B cell (primary cell): ENCODE measurements around the gene GLB1L. TPM values are rescaled to one million over a fixed set of nuclear protein-coding genes. Genes with fewer than 3 reads are reported as not detected.

Experiments
- ATAC-seq: fragments of 200-7000 bp; cut with Tn5 transposase; one replicate; pipeline ENCODE4 v1.10.0; 2021; ENCODE audit warnings: low read depth, mild to moderate bottlenecking, moderate number of reproducible peaks, moderate library complexity
- CTCF ChIA-PET: fragments of 350-600 bp; sonication (Branson Sonifier 250); formaldehyde crosslinking; loops from one replicate; lab custom pipeline; 2021; ENCODE audit warnings: antibody characterized with exemption, inconsistent platforms; lab: Charles Lee
- POLR2A ChIA-PET: fragments of 350-600 bp; sonication (Branson Sonifier 250); formaldehyde crosslinking; loops from one replicate; lab custom pipeline; 2021; ENCODE audit warnings: antibody characterized with exemption; lab: Charles Lee
- DNase-seq: peaks from one replicate; pipeline ENCODE4 v3.0.0; 2013
- H2AFZ ChIP-seq: 2 replicates; pipeline ENCODE4 v1.6.1; 2012; ENCODE audit warnings: mild to moderate bottlenecking, low read depth, low read length; ENCODE audit not compliant: insufficient read depth, poor library complexity, severe bottlenecking
- H3K27ac ChIP-seq, 2 donors: 1 replicate in 1 of 2; 2 replicates in 1 of 2; pipeline ENCODE4 v1.5.1; 2012 to 2013; ENCODE audit warnings: low read length in 2 of 2, mild to moderate bottlenecking in 2 of 2, moderate library complexity in 1 of 2
- H3K27me3 ChIP-seq, 4 experiments: fragments of 200-600 bp in 1 of 4; sonication (generic) in 1 of 4; replicated peaks in 1 of 4; 1 replicate in 2 of 4; 2 replicates in 2 of 4; pipeline versions ENCODE4 v1.6.1 to v1.7.0; 2013 to 2016; ENCODE audit warnings: low read length in 3 of 4, mild to moderate bottlenecking in 2 of 4, mixed read lengths in 1 of 4, moderate library complexity in 1 of 4; ENCODE audit not compliant: insufficient read depth in 4 of 4, control insufficient read depth in 3 of 4; ENCODE audit errors: control extremely low read depth in 1 of 4
- H3K36me3 ChIP-seq, 2 experiments: replicated peaks in 1 of 2; 1 replicate in 1 of 2; 2 replicates in 1 of 2; pipeline versions ENCODE4 v1.6.1 to v1.7.1; 2013; ENCODE audit warnings: low read length in 1 of 2; ENCODE audit not compliant: insufficient read depth in 2 of 2, control insufficient read depth in 1 of 2; ENCODE audit errors: control extremely low read depth in 1 of 2, extremely low read depth in 1 of 2
- H3K4me1 ChIP-seq, 2 donors: fragments of 200-600 bp in 1 of 2; sonication (generic) in 1 of 2; 1 replicate in 1 of 2; 2 replicates in 1 of 2; pipeline versions ENCODE4 v1.5.1 to v1.6.1; 2013 to 2017; ENCODE audit warnings: low read length in 2 of 2; ENCODE audit not compliant: control insufficient read depth in 2 of 2, insufficient read depth in 2 of 2
- H3K4me2 ChIP-seq: replicated peaks from 2 replicates; pipeline ENCODE3; 2012; ENCODE audit warnings: mild to moderate bottlenecking, low read depth, low read length; ENCODE audit not compliant: poor library complexity, severe bottlenecking
- H3K4me3 ChIP-seq, 5 experiments: fragments of 200-600 bp in 1 of 5; sonication (generic) in 1 of 5; 1 replicate in 3 of 5; 2 replicates in 2 of 5; pipeline versions ENCODE4 v1.5.1 to v1.7.0; 2011 to 2016; ENCODE audit warnings: low read length in 4 of 5, mild to moderate bottlenecking in 4 of 5, low read depth in 2 of 5, control low read depth in 1 of 5, moderate library complexity in 1 of 5; ENCODE audit not compliant: insufficient read depth in 1 of 5; ENCODE audit errors: control extremely low read depth in 1 of 5, extremely low read depth in 1 of 5
- H3K79me2 ChIP-seq: fragments of 200-600 bp; sonication (generic); one replicate; pipeline ENCODE4 v1.6.0; 2016; ENCODE audit warnings: low read length; ENCODE audit not compliant: control insufficient read depth, insufficient read depth
- H3K9ac ChIP-seq: fragments of 200-600 bp; sonication (generic); 2 replicates; pipeline ENCODE4 v1.6.1; 2017; ENCODE audit warnings: mild to moderate bottlenecking, low read length, moderate library complexity
- H3K9me3 ChIP-seq, 3 donors: one replicate each; pipeline versions ENCODE4 v1.6.1 to v1.7.1; 2013; ENCODE audit warnings: low read length in 2 of 3; ENCODE audit not compliant: control insufficient read depth in 2 of 3, insufficient read depth in 1 of 3; ENCODE audit errors: control extremely low read depth in 1 of 3
- H4K20me1 ChIP-seq: 2 replicates; pipeline ENCODE4 v1.6.0; 2012; ENCODE audit warnings: mild to moderate bottlenecking, low read length; ENCODE audit not compliant: insufficient read depth, control insufficient read depth, poor library complexity, severe bottlenecking
- H3K27ac Mint-ChIP-seq: one replicate; pipeline ENCODE4 v1.8.0; 2021; ENCODE audit warnings: mixed read lengths
- H3K27me3 Mint-ChIP-seq: one replicate; pipeline ENCODE4 v1.8.0; 2021; ENCODE audit warnings: mixed read lengths
- H3K4me1 Mint-ChIP-seq: one replicate; pipeline ENCODE4 v1.8.0; 2021; ENCODE audit warnings: mixed read lengths
- H3K4me3 Mint-ChIP-seq: one replicate; pipeline ENCODE4 v1.8.0; 2021; ENCODE audit warnings: mixed read lengths
- H3K9me3 Mint-ChIP-seq: one replicate; pipeline ENCODE4 v1.8.0; 2022; ENCODE audit warnings: mixed read lengths; ENCODE audit not compliant: insufficient read depth
- CTCF ChIP-seq: fragments of 200-600 bp; IDR thresholded peaks from one replicate; pipeline ENCODE4 v1.8.0; 2022; ENCODE audit warnings: antibody characterized with exemption, mild to moderate bottlenecking
- EZH2 ChIP-seq: IDR thresholded peaks from 2 replicates; pipeline ENCODE4 v1.6.1; 2012; ENCODE audit warnings: borderline replicate concordance, low read depth, mild to moderate bottlenecking, moderate library complexity, low read length; ENCODE audit not compliant: insufficient read depth, poor library complexity, severe bottlenecking
- WGBS: methylation state at CpG from one replicate; pipeline ENCODE4 v1.1.5; 2013; ENCODE audit warnings: missing lambda C conversion rate; ENCODE audit not compliant: insufficient coverage; 5-methylcytosine and 5-hydroxymethylcytosine counted together
- intact Hi-C: fragments of 100-400 bp; cut with micrococcal nuclease; formaldehyde crosslinking; loops from one replicate; pipeline ENCODE4 v1.10.0; 2022
- polyA plus RNA-seq: library from polyadenylated mRNA; depleted of rRNA; stranded (reverse); fragments of >200 nt; gene quantifications from 2 replicates; pipeline ENCODE4 v1.2.3, GENCODE V29; 2012
- total RNA-seq, 2 donors: library from RNA; stranded (reverse); fragments of 120-200 nt in 1 of 2; gene quantifications; 1 replicate in 1 of 2; 2 replicates in 1 of 2; pipeline versions ENCODE4 v1.2.3 to v1.2.4, GENCODE V29; 2013 to 2022

The GLB1L gene
- total and polyA plus RNA-seq, 2 donors (not counting 1 experiment from before 2014, with no cell fraction given): 2.4 to 4.1 TPM

- TF ChIP-seq CTCF (no peak), EZH2 (no peak)
- no peaks in the 10 kb centered on the region for H3K27me3 ChIP-seq
- H4K20me1 ChIP-seq: no peaks in the 10 kb centered on the region
- no peak for ATAC-seq
- Mint-ChIP-seq H3K4me1 (peaks cover 42% of the 10 kb centered on the region), H3K9me3 (no peaks in the 10 kb centered on the region), H3K27me3 (no peaks in the 10 kb centered on the region), H3K4me3 (peak overlapping the region; percentile 74), H3K27ac (peak overlapping the region; percentile 71)
- no peak for DNase-seq
- POLR2A ChIA-PET: no interaction called here
- peak overlapping the region; percentile 46 for H2AFZ ChIP-seq
- CTCF ChIA-PET: no interaction called here
- H3K36me3 ChIP-seq: peaks cover 0 to 10% of the 10 kb centered on the region in 2 experiments
- H3K79me2 ChIP-seq: peaks cover 39% of the 10 kb centered on the region
- H3K9me3 ChIP-seq: no peaks in the 10 kb centered on the region
- 66% methylated on average over 23 of the region's 28 CpGs for WGBS
- H3K4me1 ChIP-seq: peaks cover 32 to 38% of the 10 kb centered on the region in 2 donors
- no peak overlapping the region for H3K27ac ChIP-seq
- peak overlapping the region; percentile 32 for H3K4me2 ChIP-seq
- peak overlapping the region in 1 of 5 experiments; percentile 30 for H3K4me3 ChIP-seq
- intact Hi-C loops: no loop called here
- H3K9ac ChIP-seq: no peak overlapping the region
Measured at GRCh38 chr2:219243291-219243761, 1.9 kb downstream of the GLB1L start.

- H3K27ac ChIP-seq: no peak overlapping the region
- ATAC-seq: no peak
- H3K27me3 ChIP-seq: no peaks in the 10 kb centered on the region
- H3K4me3 ChIP-seq: no peak overlapping the region
- H4K20me1 ChIP-seq: peaks cover 36% of the 10 kb centered on the region
- TF ChIP-seq CTCF (no peak), EZH2 (no peak)
- no peak overlapping the region for H3K4me2 ChIP-seq
- Mint-ChIP-seq H3K4me1 (peaks cover 18% of the 10 kb centered on the region), H3K27me3 (no peaks in the 10 kb centered on the region), H3K4me3 (no peak overlapping the region), H3K9me3 (no peaks in the 10 kb centered on the region), H3K27ac (no peak overlapping the region)
- ChIA-PET CTCF (no interaction called here), POLR2A (interaction anchor here (0.9 kb wide), 1 partner anchor 20 kb away, joined by 5 read pairs; no protein-coding TSS in a partner anchor)
- peaks cover 6 to 8% of the 10 kb centered on the region in 2 donors for H3K4me1 ChIP-seq
- no peak for DNase-seq
- H3K79me2 ChIP-seq: peaks cover 42% of the 10 kb centered on the region
- H3K9me3 ChIP-seq: no peaks in the 10 kb centered on the region
- peaks cover 2 to 66% of the 10 kb centered on the region in 2 experiments for H3K36me3 ChIP-seq
- H3K9ac ChIP-seq: no peak overlapping the region
- 100% methylated on average over 2 of the region's 3 CpGs for WGBS
- intact Hi-C loops: no loop called here
- H2AFZ ChIP-seq: no peak overlapping the region
Measured at GRCh38 chr2:219234331-219234730, 10.9 kb downstream of the GLB1L start.
